Neuronal stem cell (in vitro differentiated cells): ENCODE measurements around the gene CZIB.
A peak's percentile ranks its signal among the peaks of the same experiment; 100 is the strongest.

Source experiments
- DNase-seq: peaks from one replicate; pipeline ENCODE4 v3.0.0-alpha.2; 2013; ENCODE audit warnings: low spot score
- H2AFZ ChIP-seq: one replicate; pipeline ENCODE4 v1.6.1; 2013; ENCODE audit warnings: mild to moderate bottlenecking, low read length, inconsistent platforms
- H2AK5ac ChIP-seq: 2 replicates; pipeline ENCODE4 v1.6.1; 2013; ENCODE audit warnings: low read depth, mild to moderate bottlenecking, inconsistent platforms, low read length, moderate library complexity, mixed read lengths
- H2BK120ac ChIP-seq: 2 replicates; pipeline ENCODE4 v1.6.1; 2013; ENCODE audit warnings: low read depth, mild to moderate bottlenecking, inconsistent platforms, low read length, moderate library complexity, mixed read lengths
- H2BK12ac ChIP-seq: one replicate; pipeline ENCODE4 v1.6.1; 2013; ENCODE audit warnings: low read length, inconsistent platforms
- H2BK15ac ChIP-seq: 2 replicates; pipeline ENCODE4 v1.6.1; 2013; ENCODE audit warnings: mild to moderate bottlenecking, low read length, inconsistent platforms, mixed read lengths
- H2BK5ac ChIP-seq: one replicate; pipeline ENCODE4 v1.6.1; 2013; ENCODE audit warnings: inconsistent platforms, mild to moderate bottlenecking, low read length, moderate library complexity
- H3K14ac ChIP-seq: one replicate; pipeline ENCODE4 v1.6.1; 2013; ENCODE audit warnings: low read length, inconsistent platforms
- H3K18ac ChIP-seq: 2 replicates; pipeline ENCODE4 v1.6.1; 2013; ENCODE audit warnings: low read length, inconsistent platforms
- H3K23ac ChIP-seq: 2 replicates; pipeline ENCODE4 v1.6.1; 2013; ENCODE audit warnings: low read depth, mild to moderate bottlenecking, mixed read lengths, low read length, inconsistent platforms; ENCODE audit not compliant: poor library complexity
- H3K27ac ChIP-seq: replicated peaks from 3 replicates; pipeline ENCODE4 v1.5.1; 2013; ENCODE audit warnings: low read length, inconsistent platforms
- H3K27me3 ChIP-seq, 3 experiments: 2 replicates each; pipeline ENCODE4 v1.6.1; 2013; ENCODE audit warnings: low read length in 3 of 3, mild to moderate bottlenecking in 2 of 3, inconsistent platforms in 1 of 3, low read depth in 1 of 3, mixed read lengths in 1 of 3, moderate library complexity in 1 of 3; ENCODE audit not compliant: control insufficient read depth in 3 of 3, insufficient read depth in 3 of 3
- H3K36me3 ChIP-seq, 2 donors: replicated peaks in 1 of 2; 2 replicates each; pipeline ENCODE4 v1.6.1; 2013; ENCODE audit warnings: low read length in 2 of 2; ENCODE audit not compliant: control insufficient read depth in 2 of 2, insufficient read depth in 2 of 2
- H3K4ac ChIP-seq: 2 replicates; pipeline ENCODE4 v1.6.1; 2013; ENCODE audit warnings: inconsistent platforms, mild to moderate bottlenecking, low read length, moderate library complexity
- H3K4me1 ChIP-seq, 2 donors: 1 replicate in 1 of 2; 2 replicates in 1 of 2; pipeline ENCODE4 v1.6.1; 2013; ENCODE audit warnings: low read length in 2 of 2, low read depth in 1 of 2; ENCODE audit not compliant: control insufficient read depth in 2 of 2, insufficient read depth in 1 of 2
- H3K4me2 ChIP-seq: one replicate; pipeline ENCODE4 v1.6.1; 2013; ENCODE audit warnings: mild to moderate bottlenecking, low read length, inconsistent platforms; ENCODE audit not compliant: insufficient read depth, poor library complexity, severe bottlenecking
- H3K4me3 ChIP-seq, 2 donors: 2 replicates each; pipeline ENCODE4 v1.5.1; 2013; ENCODE audit warnings: low read length in 2 of 2, mild to moderate bottlenecking in 2 of 2, inconsistent platforms in 1 of 2, moderate library complexity in 1 of 2
- H3K79me1 ChIP-seq: one replicate; pipeline ENCODE4 v1.6.1; 2013; ENCODE audit warnings: low read depth, mild to moderate bottlenecking, inconsistent platforms, low read length, moderate library complexity
- H3K9ac ChIP-seq: one replicate; pipeline ENCODE4 v1.6.1; 2013; ENCODE audit warnings: mild to moderate bottlenecking, low read depth, low read length, inconsistent platforms; ENCODE audit not compliant: poor library complexity
- H3K9me3 ChIP-seq, 2 donors: replicated peaks in 1 of 2; 2 replicates each; pipeline versions ENCODE3 to v1.6.1; 2013; ENCODE audit warnings: low read length in 2 of 2, mild to moderate bottlenecking in 2 of 2, inconsistent platforms in 1 of 2, low read depth in 1 of 2, mixed read lengths in 1 of 2, moderate library complexity in 1 of 2; ENCODE audit not compliant: control insufficient read depth in 2 of 2, insufficient read depth in 1 of 2
- H4K8ac ChIP-seq: one replicate; pipeline ENCODE4 v1.6.1; 2013; ENCODE audit warnings: low read depth, mild to moderate bottlenecking, inconsistent platforms, low read length, moderate library complexity
- H4K91ac ChIP-seq: one replicate; pipeline ENCODE4 v1.6.1; 2013; ENCODE audit warnings: low read length, low read depth, mild to moderate bottlenecking, inconsistent platforms; ENCODE audit not compliant: poor library complexity
- WGBS, 2 donors: extraction: QIAGEN DNeasy Blood & Tissue Kit; methylation state at CpG; one replicate each; pipeline ENCODE4 v1.1.7; 2013; ENCODE audit warnings: missing lambda C conversion rate in 2 of 2, mixed read lengths in 1 of 2; ENCODE audit not compliant: insufficient read length in 2 of 2, insufficient replicate concordance in 1 of 2; ENCODE audit errors: extremely low coverage in 2 of 2; 5-methylcytosine and 5-hydroxymethylcytosine counted together

CZIB gene

GRCh38 chr1:53218201-53218600 lies 2.2 kb downstream of the CZIB start:
- no peak overlapping the region for H4K8ac ChIP-seq
- H2BK12ac ChIP-seq = no peak overlapping the region
- peaks cover 6 to 8% of the 10 kb centered on the region in 2 donors for H3K4me1 ChIP-seq
- H2BK5ac ChIP-seq = no peak overlapping the region
- H3K9ac ChIP-seq = no peak overlapping the region
- no peak overlapping the region for H4K91ac ChIP-seq
- H2AFZ ChIP-seq = no peak overlapping the region
- no peak overlapping the region for H3K4me2 ChIP-seq
- H3K36me3 ChIP-seq = peaks cover 21 to 57% of the 10 kb centered on the region in 2 donors
- no peak overlapping the region for H3K14ac ChIP-seq
- DNase-seq = no peak
- no peaks in the 10 kb centered on the region for H3K27me3 ChIP-seq
- H3K27ac ChIP-seq = no peak overlapping the region
- no peak overlapping the region for H3K23ac ChIP-seq
- peaks cover 5% of the 10 kb centered on the region for H3K79me1 ChIP-seq
- no peak overlapping the region for H3K4me3 ChIP-seq
- no CpG with 5 or more reads among the region's 7 CpGs for WGBS, 2 donors
- no peak overlapping the region for H3K18ac ChIP-seq
- H2AK5ac ChIP-seq = no peak overlapping the region
- no peak overlapping the region for H2BK15ac ChIP-seq
- no peak overlapping the region for H2BK120ac ChIP-seq
- H3K9me3 ChIP-seq = no peaks in the 10 kb centered on the region
- H3K4ac ChIP-seq = no peak overlapping the region

- no peak overlapping the region for H3K4me3 ChIP-seq
- no peak overlapping the region for H4K8ac ChIP-seq
- peaks cover 0 to 2% of the 10 kb centered on the region in 2 donors for H3K4me1 ChIP-seq
- no peak overlapping the region for H3K18ac ChIP-seq
- H2BK12ac ChIP-seq = no peak overlapping the region
- no peak overlapping the region for H3K27ac ChIP-seq
- peaks cover 36 to 93% of the 10 kb centered on the region in 2 donors for H3K36me3 ChIP-seq
- H3K4me2 ChIP-seq = no peak overlapping the region
- no peaks in the 10 kb centered on the region for H3K27me3 ChIP-seq
- no peak overlapping the region for H3K23ac ChIP-seq
- H2AK5ac ChIP-seq = no peak overlapping the region
- no peak overlapping the region for H4K91ac ChIP-seq
- H3K9ac ChIP-seq = no peak overlapping the region
- no peak overlapping the region for H2BK15ac ChIP-seq
- WGBS, 2 donors = no CpG with 5 or more reads among the region's 5 CpGs
- no peak overlapping the region for H2BK5ac ChIP-seq
- H3K79me1 ChIP-seq = peaks cover 3% of the 10 kb centered on the region
- no peak for DNase-seq
- H2BK120ac ChIP-seq = no peak overlapping the region
- H3K4ac ChIP-seq = no peak overlapping the region
- H3K14ac ChIP-seq = no peak overlapping the region
- no peaks in the 10 kb centered on the region for H3K9me3 ChIP-seq
- H2AFZ ChIP-seq = no peak overlapping the region
Measured at GRCh38 chr1:53214376-53214940, 6.0 kb downstream of the CZIB start.

GRCh38 chr1:53210954-53211353 lies 9.5 kb downstream of the CZIB start:
- H4K91ac ChIP-seq = no peak overlapping the region
- no peak for DNase-seq
- no peak overlapping the region for H2BK120ac ChIP-seq
- H2AFZ ChIP-seq = no peak overlapping the region
- H3K4ac ChIP-seq = no peak overlapping the region
- H3K4me2 ChIP-seq = no peak overlapping the region
- H3K9ac ChIP-seq = no peak overlapping the region
- H3K23ac ChIP-seq = peak overlapping the region; percentile 22
- H3K9me3 ChIP-seq = peaks cover 6 to 13% of the 10 kb centered on the region in 2 donors
- H3K18ac ChIP-seq = no peak overlapping the region
- H2BK5ac ChIP-seq = no peak overlapping the region
- H3K27me3 ChIP-seq = no peaks in the 10 kb centered on the region
- no CpG with 5 or more reads among the region's 11 CpGs for WGBS, 2 donors
- no peak overlapping the region for H3K4me3 ChIP-seq
- H2BK15ac ChIP-seq = no peak overlapping the region
- H3K36me3 ChIP-seq = peaks cover 31 to 93% of the 10 kb centered on the region in 2 donors
- no peak overlapping the region for H3K14ac ChIP-seq
- H2BK12ac ChIP-seq = no peak overlapping the region
- no peaks in the 10 kb centered on the region for H3K79me1 ChIP-seq
- H4K8ac ChIP-seq = no peak overlapping the region
- H2AK5ac ChIP-seq = no peak overlapping the region
- H3K27ac ChIP-seq = no peak overlapping the region
- no peaks in the 10 kb centered on the region for H3K4me1 ChIP-seq

GRCh38 chr1:53210352-53210751 lies 10.1 kb downstream of the CZIB start:
- no CpG with 5 or more reads among the region's 7 CpGs for WGBS, 2 donors
- Histone ChIP-seq H3K9me3 (peaks cover 9 to 19% of the 10 kb centered on the region in 2 donors), H3K4me3 (no peak overlapping the region), H3K23ac (no peak overlapping the region), H3K4ac (no peak overlapping the region), H3K79me1 (no peaks in the 10 kb centered on the region), H2BK5ac (no peak overlapping the region), H2AFZ (no peak overlapping the region), H2BK12ac (no peak overlapping the region), H3K4me1 (no peaks in the 10 kb centered on the region), H2AK5ac (no peak overlapping the region), H2BK15ac (no peak overlapping the region), H3K14ac (no peak overlapping the region), H3K18ac (no peak overlapping the region), H3K36me3 (peaks cover 29 to 91% of the 10 kb centered on the region in 2 donors), H4K8ac (no peak overlapping the region), H3K27ac (no peak overlapping the region), H3K27me3 (no peaks in the 10 kb centered on the region), H3K4me2 (no peak overlapping the region), H4K91ac (no peak overlapping the region), H2BK120ac (no peak overlapping the region), H3K9ac (no peak overlapping the region)
- DNase-seq = no peak
